Measurements from ENCODE around the gene MECR. TPM values are rescaled to one million over a fixed set of nuclear protein-coding genes. Genes with fewer than 3 reads are reported as not detected.

MECR gene
- total RNA-seq, 6 donors from 2014 or later: 16.7 to 30.1 (median 18.5) TPM

DNA sequence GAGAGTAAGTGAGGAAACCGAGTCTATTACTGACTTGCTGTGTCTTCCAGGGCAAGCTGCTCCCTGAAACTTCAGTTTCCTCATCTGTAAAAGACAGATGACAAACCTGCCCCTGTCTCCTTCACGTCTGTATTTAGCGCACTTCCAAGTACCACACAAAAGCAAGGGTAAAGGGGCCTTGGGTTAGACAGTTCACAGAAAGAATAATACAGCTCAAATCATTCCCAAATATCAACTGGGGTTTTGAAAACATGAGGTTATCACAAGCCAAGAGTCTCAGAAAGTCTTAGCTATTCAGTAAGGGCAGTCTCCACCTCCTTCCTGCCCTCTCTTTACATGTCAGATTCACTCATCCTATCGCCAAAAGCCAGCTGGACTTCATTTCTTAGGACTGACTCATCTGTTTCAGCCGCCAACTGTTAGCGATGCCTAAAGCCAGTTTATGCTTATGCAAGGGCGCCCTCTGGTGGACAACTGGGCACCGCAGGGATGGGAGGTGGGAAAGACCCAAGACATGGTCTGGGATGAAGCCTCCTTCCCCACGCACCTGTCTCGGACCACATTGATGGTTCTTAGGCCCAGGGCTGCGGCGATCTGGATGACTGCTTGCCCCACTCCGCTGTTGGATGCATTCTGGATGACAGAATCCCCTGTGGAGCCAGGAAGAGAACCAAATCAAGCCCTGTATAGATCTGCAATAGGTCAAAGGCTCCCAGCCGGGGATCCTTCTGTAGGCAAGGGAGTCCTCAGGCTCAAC is 28.0 kb downstream of the MECR start:
- TF ChIP-seq EP300 (IDR thresholded peaks at IDR 0.05) (peak in 1 of 4 donors; percentile 77), POLR2AphosphoS5 (IDR thresholded peaks at IDR 0.05) (peak; percentile 63 to 80), POLR2A (IDR thresholded peaks at IDR 0.05) (no peak), CTCF (IDR thresholded peaks at IDR 0.05) (peak; percentile 93 to 97 (median 94))
- DNase-seq: peak; percentile 64 to 95
- ATAC-seq (ENCODE audit: low FRiP score in 2 of 2): peak; percentile 95 to 96
- H3K4me1 ChIP-seq: peaks cover 12 to 18% (median 13%) of the 10 kb centered on the region in 4 donors
- WGBS, 2 donors: 27 to 45% methylated on average over 10 to 14 of the region's 14 CpGs
- no peak overlapping the region for H3K4me3 ChIP-seq
- no peaks in the 10 kb centered on the region for H3K27me3 ChIP-seq
- peak overlapping the region; percentile 72 to 90 (median 80) for H3K27ac ChIP-seq
- no peaks in the 10 kb centered on the region for H3K9me3 ChIP-seq
- H3K36me3 ChIP-seq: peaks cover 0 to 63% (median 14%) of the 10 kb centered on the region in 4 donors

DNA sequence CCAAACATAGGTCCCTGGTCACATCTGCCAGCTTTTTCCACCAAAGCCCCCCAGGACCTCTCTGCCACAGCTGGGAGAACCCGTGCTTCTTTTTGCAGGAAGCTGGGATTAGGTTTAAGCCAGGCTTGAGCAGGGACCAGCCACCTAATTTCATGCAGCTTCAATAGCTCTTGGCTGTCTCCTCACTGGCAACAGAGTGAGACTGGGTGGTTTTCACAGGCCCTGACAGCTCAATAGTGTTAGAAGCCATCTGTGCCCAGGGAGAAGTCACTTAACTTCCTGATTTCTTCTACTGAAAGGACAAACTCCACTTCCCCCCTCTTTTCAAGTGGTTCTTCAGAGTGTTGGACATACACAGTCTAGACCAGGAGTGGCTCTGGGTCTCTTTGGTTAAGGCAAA is 28.7 kb downstream of the MECR start:
- ATAC-seq (ENCODE audit: low FRiP score in 2 of 2) (peak; percentile 58 to 76), DNase-seq (peak in 1 of 2 donors; percentile 32)
- peaks cover 0 to 65% (median 14%) of the 10 kb centered on the region in 4 donors for H3K36me3 ChIP-seq
- no peak overlapping the region for H3K4me3 ChIP-seq
- WGBS, 2 donors: 60 to 83% methylated on average over 1 of the region's 1 CpG
- no peaks in the 10 kb centered on the region for H3K9me3 ChIP-seq
- peaks cover 12 to 18% (median 13%) of the 10 kb centered on the region in 4 donors for H3K4me1 ChIP-seq
- no peaks in the 10 kb centered on the region for H3K27me3 ChIP-seq
- TF ChIP-seq EP300 (IDR thresholded peaks at IDR 0.05): no peak
- no peak for TF ChIP-seq CTCF (IDR thresholded peaks at IDR 0.05)
- no peak for TF ChIP-seq POLR2A (IDR thresholded peaks at IDR 0.05)
- TF ChIP-seq POLR2AphosphoS5 (IDR thresholded peaks at IDR 0.05): no peak
- H3K27ac ChIP-seq: peak overlapping the region; percentile 72 to 90 (median 80)

GRCh38 chr1:29201595-29202051 is 29.1 kb downstream of the MECR start:
- no peak for TF ChIP-seq EP300 (IDR thresholded peaks at IDR 0.05)
- TF ChIP-seq POLR2A (IDR thresholded peaks at IDR 0.05): no peak
- TF ChIP-seq CTCF (IDR thresholded peaks at IDR 0.05): no peak
- TF ChIP-seq POLR2AphosphoS5 (IDR thresholded peaks at IDR 0.05): no peak
- DNase-seq (no peak), ATAC-seq (ENCODE audit: low FRiP score in 2 of 2) (no peak)
- H3K4me3 ChIP-seq: no peak overlapping the region
- peaks cover 0 to 67% (median 14%) of the 10 kb centered on the region in 4 donors for H3K36me3 ChIP-seq
- H3K9me3 ChIP-seq: no peaks in the 10 kb centered on the region
- H3K4me1 ChIP-seq: peaks cover 12 to 18% (median 13%) of the 10 kb centered on the region in 4 donors
- no peaks in the 10 kb centered on the region for H3K27me3 ChIP-seq
- H3K27ac ChIP-seq: peak overlapping the region; percentile 72 to 90 (median 80)
- 85% methylated on average over 6 of the region's 6 CpGs for WGBS, 2 donors

DNA sequence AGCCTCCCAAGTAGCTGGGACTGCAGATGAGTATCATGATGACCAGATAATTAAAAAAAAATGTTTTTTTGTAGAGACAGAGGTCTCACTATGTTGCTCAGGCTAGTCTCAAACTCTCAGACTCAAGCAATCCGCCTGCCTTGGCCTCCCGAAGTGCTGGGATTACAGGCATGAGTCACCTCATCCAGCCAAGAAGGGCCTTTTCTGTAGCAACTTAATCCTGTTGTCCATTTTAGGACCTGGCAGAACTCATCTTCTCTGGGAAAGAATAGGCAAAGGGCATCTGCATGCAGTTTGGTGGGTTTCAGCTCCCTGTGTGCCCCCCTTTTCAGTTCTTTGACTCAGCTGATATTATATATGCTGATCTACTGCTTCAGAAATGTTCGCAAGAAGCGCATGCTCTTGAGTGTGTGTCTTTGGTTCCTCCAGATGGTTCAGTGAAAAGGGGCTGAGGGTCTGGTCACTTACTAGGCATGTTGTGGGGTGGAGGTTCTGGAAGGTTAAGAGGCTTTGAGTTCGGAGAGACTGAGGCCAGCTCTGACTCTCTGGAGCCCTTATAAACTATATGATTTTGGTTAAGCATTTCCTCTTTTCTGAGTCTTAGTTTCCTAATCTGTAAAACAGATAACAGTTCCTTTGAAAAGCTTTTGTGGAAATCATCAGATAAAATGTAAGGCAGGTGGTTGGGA is 29.7 kb downstream of the MECR start:
- WGBS, 2 donors: 97% methylated on average over 5 of the region's 5 CpGs
- no peaks in the 10 kb centered on the region for H3K27me3 ChIP-seq
- DNase-seq (no peak), ATAC-seq (ENCODE audit: low FRiP score in 2 of 2) (no peak)
- H3K4me3 ChIP-seq: no peak overlapping the region
- H3K27ac ChIP-seq: peak overlapping the region in 3 of 4 donors; percentile 72 to 90 (median 80)
- H3K4me1 ChIP-seq: peaks cover 12 to 18% (median 13%) of the 10 kb centered on the region in 4 donors
- no peaks in the 10 kb centered on the region for H3K9me3 ChIP-seq
- TF ChIP-seq POLR2AphosphoS5 (IDR thresholded peaks at IDR 0.05) (no peak), CTCF (IDR thresholded peaks at IDR 0.05) (no peak), POLR2A (IDR thresholded peaks at IDR 0.05) (no peak), EP300 (IDR thresholded peaks at IDR 0.05) (no peak)
- peaks cover 0 to 65% (median 12%) of the 10 kb centered on the region in 4 donors for H3K36me3 ChIP-seq

Measured in upper lobe of left lung (tissue), 6 donors.